GM08714 (cell line): ENCODE measurements around the gene BORCS6.

Experiments used
- H3K4me3 ChIP-seq: fragments of 200-500 bp; sonication (Bioruptor generic); 2 replicates; pipeline ENCODE4 v1.5.1; 2014; ENCODE audit warnings: mild to moderate bottlenecking, low read length, inconsistent platforms
- ZNF274 ChIP-seq: IDR thresholded peaks from 2 replicates; pipeline ENCODE4 v1.6.1; 2012; ENCODE audit warnings: mild to moderate bottlenecking, low read depth, low read length

BORCS6 gene

DNA sequence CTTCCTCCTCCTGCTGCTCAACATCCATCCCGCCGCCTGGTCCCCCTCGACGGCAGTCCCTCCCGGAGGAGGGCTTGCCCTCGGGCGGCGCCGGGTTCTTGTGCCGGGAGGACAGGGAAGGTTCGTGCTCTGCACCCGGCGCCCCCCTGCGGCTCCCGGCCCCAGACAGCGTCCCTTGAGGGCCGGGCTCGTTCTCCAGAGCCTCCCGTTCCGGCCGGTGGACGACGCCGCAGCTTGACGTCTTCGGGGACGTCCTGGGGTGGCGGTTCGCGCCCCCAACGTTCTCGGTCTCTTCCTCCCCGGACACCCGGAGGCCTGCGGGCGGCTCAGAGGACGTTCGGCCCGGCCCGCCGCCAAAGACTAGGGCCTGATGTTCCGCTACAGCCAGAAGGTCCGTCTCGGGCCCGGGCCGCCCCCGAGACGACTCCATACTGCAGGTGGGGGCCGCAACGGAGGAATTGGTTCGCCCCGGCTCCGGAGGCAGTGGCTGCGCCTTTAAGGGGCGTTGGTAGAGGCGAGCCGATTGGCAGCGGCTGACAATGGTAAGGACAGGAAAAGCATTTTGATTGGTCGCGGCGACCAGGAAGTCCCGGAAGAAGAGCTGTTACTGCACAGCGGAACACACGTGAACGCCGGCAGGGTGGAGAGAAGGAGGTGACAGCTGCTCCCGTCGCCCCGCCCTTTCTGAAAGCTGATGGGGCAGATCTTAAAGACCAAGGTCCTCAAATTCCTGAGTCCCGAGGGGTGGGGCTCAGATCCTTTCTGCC is at the start of gene BORCS6:
TSS of gene BORCS6 (minus strand) at position 470 of the 767 bp plus-strand sequence. CDS start at position 430, 40 bp downstream.
- H3K4me3 ChIP-seq: peak within 1 kb of the TSS; percentile 80
- no peak for TF ChIP-seq ZNF274

- no peak for TF ChIP-seq ZNF274
- H3K4me3 ChIP-seq: no peak overlapping the region
These were observed 47.9 kb upstream of the BORCS6 start for GRCh38 chr17:8237886-8238285.

DNA sequence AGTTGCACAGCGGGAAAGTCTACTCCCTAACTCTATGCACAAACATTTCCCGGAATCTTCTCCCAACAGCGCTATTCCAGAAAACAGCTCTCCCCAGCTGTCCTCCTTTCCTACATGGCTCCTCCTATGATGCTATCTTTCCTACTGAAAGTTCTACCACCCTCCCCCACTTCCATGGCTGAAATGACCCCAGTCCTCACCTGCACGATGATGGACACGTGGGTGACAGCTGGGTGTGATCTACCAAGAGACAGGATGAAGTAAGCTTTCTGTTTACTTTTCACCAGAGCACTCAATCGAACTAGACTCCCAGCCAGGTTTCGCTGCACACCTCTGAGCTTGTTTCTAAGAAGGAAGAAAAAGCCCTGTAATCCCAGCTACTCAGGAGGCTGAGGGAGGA is 47.2 kb upstream of the BORCS6 start:
- H3K4me3 ChIP-seq: no peak overlapping the region
- TF ChIP-seq ZNF274: no peak

DNA sequence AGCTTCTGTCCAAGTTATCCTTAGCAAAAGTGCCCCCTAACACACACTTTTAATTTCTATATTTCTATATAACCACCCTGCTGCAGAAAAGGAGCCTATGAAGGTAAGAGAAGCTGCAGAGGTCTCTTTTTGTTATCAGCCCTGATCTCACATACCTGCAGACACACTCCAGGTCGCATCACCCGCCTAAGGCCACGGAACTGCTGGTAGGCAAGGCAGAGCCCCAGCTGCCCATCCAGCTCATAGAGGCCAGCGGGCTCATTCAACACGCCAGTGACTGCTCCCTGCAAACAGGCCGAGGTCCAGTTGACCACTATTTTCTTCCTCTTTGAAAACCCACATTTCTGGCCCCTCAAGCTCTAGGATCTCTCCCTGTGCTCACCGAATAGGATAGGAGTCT is 45.7 kb upstream of the BORCS6 start:
- TF ChIP-seq ZNF274: no peak
- no peak overlapping the region for H3K4me3 ChIP-seq

DNA sequence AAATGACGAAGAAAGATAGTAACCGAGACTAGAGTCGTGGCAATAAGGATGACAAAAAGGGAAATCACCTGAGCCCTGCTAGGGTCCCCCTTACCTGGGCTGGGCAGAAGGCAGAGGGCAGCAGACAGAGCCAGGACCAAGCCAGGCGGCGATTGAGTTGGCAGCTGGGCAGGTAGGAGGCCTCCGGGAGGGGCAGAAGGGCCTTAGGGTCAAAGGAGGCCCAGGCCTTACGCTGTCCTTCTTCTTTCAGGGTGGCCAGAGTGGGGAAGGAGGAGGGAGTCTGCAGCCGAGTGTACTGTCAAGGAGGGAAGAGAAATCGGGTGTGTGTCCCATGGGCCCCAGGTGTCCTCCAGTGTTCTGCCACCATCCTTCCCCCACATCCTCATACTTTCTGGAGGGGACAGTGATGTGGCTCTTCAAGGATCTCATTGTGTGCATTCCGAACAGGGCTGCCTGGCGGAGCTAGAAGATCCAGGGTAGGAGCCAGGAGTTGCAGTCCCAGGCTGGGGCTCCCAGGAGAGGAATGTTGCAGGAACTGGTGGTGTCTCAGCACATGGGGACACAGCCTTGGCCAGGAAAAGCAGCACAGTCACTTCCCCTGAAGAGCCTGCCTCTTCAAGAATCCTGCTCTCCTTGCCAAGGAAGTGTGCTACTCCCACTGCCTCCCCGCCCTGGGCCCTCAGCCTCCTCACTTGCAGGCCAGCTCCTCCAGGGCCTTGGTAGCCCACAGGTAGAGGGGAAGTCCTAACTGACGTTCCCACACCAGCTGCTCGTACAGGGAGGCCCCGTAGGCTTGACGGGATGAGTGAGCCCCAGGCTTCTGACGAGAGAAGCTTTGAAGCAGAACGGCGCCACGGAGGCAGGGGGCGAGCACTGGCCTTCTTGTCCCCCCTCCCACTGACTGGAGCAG is 44.6 kb upstream of the BORCS6 start:
- no peak overlapping the region for H3K4me3 ChIP-seq
- TF ChIP-seq ZNF274: no peak

GRCh38 chr17:8231701-8232100 is 41.7 kb upstream of the BORCS6 start:
- TF ChIP-seq ZNF274: no peak
- no peak overlapping the region for H3K4me3 ChIP-seq

DNA sequence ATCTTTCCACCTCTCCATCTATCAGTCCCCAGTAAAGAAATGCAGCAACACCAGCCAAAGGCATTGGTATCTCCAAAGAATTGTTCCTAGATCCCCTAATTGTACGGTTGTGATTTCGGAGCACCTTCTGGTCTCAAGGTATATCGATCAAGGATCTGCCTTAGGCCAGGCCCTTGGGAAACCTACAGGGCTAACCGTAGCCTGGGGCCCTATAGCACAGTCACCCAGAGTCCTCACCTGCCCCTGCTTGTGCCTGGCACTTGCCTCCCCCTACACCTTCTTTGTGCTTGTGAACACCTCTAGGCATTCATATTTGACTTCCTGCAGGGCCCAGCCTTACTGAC is 37.2 kb upstream of the BORCS6 start:
- H3K4me3 ChIP-seq: peak overlapping the region; percentile 42; the same call in 1 of the 2 replicates
- no peak for TF ChIP-seq ZNF274

DNA sequence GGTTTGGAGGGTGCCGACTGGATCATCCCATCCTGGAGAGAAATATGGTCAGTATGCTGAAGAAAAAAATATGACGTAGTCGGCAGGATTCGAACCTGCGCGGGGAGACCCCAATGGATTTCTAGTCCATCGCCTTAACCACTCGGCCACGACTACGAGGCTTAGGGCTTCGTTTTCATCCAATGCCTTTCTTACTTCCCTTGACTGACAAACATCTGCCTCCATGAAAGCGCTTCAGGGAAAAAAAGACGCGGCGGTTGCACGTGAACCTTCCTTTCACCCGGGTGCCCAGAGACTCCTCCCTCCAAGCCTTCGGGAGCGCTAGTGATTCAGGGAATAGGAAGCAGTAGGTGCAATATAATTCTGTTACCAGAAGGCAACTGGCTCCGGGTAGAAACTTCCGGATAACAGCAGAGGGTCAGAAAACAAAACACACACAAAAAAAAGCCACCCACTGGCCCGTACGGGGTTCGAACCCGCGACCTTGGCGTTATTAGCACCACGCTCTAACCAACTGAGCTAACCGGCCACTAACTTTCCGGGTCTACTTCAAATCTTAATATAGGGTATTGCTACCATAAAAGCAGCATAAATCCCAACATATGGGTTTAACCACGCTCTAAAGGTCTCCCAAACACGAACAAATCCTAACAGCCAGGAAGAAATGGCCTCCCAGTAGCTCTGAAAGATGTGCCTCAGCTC is 36.7 kb upstream of the BORCS6 start:
- peak overlapping the region; percentile 58; the same call in 1 of the 2 replicates for H3K4me3 ChIP-seq
- no peak for TF ChIP-seq ZNF274

- TF ChIP-seq ZNF274: no peak
- H3K4me3 ChIP-seq: peak overlapping the region; percentile 58; the same call in 1 of the 2 replicates
These were observed 36.0 kb upstream of the BORCS6 start for GRCh38 chr17:8225813-8226535.

- no peak for TF ChIP-seq ZNF274
These were observed 35.2 kb upstream of the BORCS6 start for GRCh38 chr17:8224891-8225812.

DNA sequence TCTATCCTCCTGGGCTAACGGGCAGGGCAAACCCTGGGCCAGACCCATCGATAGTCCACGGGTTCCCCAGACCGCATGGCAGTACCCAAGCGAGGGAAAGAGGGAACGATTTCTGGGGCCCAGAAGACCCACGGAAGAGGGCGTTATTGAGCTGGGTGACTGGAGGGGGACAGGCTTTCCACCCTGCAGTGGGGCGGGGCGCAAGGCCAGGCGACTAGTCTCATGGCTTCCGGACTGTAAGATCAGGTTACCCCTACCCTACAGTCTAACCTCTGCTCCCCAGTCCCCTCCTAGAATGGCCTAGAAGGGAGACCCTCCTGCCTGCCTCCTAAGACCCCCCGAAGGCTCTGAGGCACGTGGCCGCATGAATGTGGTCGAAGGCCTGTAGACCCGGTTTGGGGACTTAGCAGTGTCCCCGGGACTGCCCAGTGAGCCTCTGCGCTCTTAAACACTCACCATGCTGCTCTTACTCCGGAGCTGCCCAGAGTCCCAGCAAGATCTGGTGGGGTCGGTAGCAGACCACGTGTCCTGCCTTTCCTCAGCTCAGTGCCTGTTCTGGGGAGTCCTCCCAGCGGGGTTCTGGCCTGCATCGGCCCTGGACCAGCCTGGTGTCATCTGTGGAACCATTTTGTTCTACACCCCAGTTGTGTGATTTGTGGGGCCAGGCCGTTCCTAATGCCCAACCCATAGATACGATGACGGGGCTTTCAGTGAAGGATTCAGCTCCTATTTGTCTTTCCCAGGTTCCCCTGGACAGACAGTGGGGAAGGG is 33.6 kb upstream of the BORCS6 start:
- H3K4me3 ChIP-seq: peak overlapping the region; percentile 77
- TF ChIP-seq ZNF274: no peak

More at GRCh38 chr17:8224891-8225812, 35.2 kb upstream of the BORCS6 start:
- no peak overlapping the region for H3K4me3 ChIP-seq
